HG03066 (cell line): ENCODE results near the gene ETV6.
A peak's percentile ranks its signal among the peaks of the same experiment; 100 is the strongest.

Experiments used
- ATAC-seq: cut with Tn5 transposase; IDR thresholded peaks from one replicate; pipeline ENCODE4 v1.9.1; 2021; ENCODE audit warnings: low read depth; ENCODE audit not compliant: unreplicated experiment

Gene ETV6

DNA sequence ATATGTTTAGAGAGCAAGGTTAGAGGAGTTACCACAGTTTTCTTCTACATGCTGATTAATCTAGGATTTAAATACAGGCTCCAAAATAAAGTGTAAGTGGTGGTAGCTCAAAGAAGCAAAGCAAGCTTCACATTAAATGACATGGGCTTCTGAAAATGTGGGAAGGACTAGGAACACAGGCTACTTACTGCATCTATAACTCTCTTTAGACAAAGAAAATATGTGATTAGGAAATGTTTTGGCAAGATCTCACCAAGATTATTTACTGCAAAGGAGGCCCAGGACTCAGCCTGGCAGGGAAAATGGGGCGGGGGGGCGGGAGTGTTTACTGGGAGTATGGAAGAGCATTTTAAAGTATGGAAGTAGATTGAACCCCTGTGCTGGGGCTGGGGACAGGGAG lies 39.4 kb downstream of the ETV6 start:
- ATAC-seq: no peak

- ATAC-seq: no peak
These were observed 40.2 kb downstream of the ETV6 start for GRCh38 chr12:11689591-11690186.

- no peak for ATAC-seq
These were observed 43.6 kb downstream of the ETV6 start for GRCh38 chr12:11693067-11693466.

- no peak for ATAC-seq
These were observed 44.1 kb downstream of the ETV6 start for GRCh38 chr12:11693601-11694000.

DNA sequence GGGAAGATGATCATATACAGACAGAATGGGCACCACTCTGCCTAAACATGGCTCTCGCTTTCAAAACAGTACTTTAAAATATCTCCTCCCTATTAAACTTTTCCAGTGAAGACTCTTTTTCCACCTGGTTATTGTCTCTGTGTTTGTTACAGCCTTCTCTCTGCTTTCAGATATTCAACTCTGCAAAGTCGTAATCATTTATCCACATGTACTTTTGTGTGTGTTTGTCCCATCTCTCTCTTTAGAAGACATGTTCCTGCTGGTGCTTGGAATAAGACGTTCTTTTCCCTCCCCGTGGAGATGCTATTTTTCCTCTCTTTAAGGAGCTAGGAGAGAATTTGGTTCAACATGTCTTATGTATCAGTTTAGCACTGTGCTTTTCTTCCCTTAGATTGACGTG lies 45.1 kb downstream of the ETV6 start:
- no peak for ATAC-seq

GRCh38 chr12:11695321-11695720 lies 45.8 kb downstream of the ETV6 start:
- no peak for ATAC-seq

GRCh38 chr12:11696084-11696483 lies 46.6 kb downstream of the ETV6 start:
- no peak for ATAC-seq

- ATAC-seq: no peak
These were observed 47.7 kb downstream of the ETV6 start for GRCh38 chr12:11697131-11697530.

DNA sequence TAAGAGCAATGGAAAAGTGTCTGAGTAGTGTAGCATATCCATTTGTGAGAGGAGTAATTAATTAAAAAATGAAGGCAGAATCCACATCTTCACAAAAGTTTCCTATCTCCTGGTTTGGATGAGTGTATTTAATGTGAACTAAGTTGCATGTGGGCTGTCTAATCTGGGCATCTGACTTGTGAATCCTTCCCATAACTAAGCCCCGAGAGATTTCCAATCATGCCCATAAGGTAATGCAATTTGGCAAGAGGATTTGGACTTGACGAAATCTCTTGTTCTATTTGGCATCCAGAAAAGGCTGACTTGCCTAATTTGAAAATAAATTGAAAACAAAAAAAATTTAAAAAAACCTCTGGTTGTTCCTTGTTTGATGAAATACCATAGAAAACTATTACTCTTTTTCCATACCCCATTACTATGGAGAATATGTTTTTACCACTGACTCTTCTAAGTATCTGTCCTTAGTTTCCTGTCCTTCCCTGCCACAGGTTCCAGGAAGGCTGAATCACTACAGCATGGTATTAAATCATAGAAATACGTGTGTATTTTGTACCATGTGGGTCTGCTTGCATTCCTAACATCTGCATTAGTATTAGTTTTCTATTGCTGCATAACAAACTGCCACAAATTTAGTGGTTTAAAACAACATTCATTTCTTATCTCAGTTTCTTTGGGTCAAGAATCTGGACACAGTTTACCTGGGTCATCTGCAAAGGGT lies 48.4 kb downstream of the ETV6 start:
- no peak for ATAC-seq

- no peak for ATAC-seq
These were observed 49.3 kb downstream of the ETV6 start for GRCh38 chr12:11698729-11699128.

- ATAC-seq: no peak
These were observed 52.0 kb downstream of the ETV6 start for GRCh38 chr12:11701433-11701832.

DNA sequence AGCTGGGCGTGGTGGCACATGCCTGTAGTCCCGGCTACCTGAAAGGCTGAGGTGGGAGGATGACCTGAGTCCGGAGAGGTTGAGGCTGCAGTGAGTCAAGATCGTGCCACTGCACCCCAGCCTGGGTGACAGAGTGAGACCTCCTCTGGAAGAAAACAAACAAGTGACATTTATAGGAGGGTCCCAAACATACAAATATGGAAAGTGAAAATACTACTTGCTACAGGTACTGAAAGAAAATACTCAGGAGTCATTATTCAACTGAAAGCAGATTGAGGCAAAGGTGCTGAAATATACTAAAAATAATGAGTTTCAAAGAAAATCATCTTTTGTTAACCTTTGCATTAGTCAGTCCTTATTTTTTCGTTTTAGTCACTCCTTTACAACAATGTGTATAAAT lies 53.5 kb downstream of the ETV6 start:
- ATAC-seq: peak; percentile 55

DNA sequence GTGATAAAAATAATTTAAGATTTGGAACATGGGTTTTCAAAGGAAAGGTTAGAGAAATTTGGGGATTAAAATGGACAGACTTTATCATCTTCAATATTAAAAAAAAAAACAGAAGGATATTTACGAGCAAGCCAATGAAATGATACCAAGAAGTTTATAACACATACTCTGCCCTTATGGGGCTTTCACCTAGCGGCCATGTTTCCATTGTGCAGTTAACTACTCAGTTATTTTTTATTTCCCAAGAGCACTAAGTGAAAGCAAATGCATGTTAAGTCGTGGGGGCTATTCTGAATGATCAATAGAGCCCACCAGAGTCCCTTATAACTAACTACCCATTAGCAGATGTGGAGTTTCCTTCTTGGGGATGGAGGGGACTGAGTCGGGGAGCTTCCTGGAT lies 53.9 kb downstream of the ETV6 start:
- no peak for ATAC-seq

GRCh38 chr12:11704089-11704488 lies 54.6 kb downstream of the ETV6 start:
- ATAC-seq: no peak

GRCh38 chr12:11705010-11705409 lies 55.5 kb downstream of the ETV6 start:
- ATAC-seq: no peak

DNA sequence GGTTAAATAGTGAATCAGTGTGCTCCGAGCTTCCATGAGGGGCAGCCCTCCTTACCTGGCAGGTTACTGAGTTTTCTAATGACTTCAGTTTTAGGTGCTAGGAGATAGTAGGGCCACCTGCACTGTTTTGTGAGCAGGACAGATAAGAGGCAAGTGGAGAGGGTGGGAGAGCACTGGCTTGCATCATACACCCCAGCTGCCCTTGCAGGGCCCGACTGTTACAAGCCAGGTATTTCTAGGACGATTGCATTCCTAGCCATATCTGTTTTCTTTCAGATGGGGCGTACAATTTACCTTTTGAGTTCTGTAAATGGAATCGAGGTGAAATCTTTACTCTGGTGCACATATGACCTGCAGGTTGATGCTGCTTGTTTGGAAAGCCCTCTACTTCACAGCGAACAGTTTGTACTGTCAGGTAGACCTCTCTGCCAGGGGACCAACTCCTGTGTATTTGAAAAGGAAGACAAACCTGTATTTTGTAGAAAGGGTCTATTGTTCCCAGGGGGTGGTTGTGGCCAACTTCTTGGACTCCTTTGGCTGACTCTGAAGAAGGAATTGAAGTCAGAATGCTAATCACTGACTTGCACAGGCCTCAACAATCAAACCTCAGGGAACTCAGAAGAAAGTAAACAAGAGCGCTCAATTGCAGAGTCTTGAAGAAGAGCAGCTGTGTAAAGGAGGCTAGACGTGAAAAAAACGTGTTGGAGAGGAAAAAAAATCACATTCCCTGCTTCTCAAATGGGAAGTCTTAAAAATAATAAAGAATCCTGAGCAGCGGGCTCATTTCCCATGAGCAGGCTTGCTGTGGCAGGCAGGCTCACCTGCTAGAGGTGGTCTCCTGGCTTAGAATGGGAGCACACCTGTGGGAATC lies 57.3 kb downstream of the ETV6 start:
- ATAC-seq: no peak

DNA sequence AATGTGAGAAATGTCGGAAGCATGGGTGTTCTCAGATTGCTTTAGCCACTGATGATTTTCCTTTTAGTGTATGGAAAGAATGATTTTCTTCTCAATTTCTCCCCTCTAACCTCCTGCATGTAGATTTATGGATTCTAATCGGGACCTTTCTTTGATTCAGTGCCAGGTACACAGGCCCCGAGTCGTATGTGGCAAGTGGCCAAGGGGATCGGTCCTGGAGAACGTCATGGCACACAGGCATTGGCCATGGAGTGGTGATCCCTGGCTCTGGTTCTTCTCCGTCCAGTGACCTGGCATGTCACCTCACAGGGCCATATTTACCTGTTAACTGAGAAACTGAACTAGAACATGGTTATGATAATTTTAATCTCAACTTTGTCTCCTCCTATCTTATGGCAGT lies 58.1 kb downstream of the ETV6 start:
- no peak for ATAC-seq

- ATAC-seq: no peak
These were observed 60.0 kb downstream of the ETV6 start for GRCh38 chr12:11709513-11709912.

DNA sequence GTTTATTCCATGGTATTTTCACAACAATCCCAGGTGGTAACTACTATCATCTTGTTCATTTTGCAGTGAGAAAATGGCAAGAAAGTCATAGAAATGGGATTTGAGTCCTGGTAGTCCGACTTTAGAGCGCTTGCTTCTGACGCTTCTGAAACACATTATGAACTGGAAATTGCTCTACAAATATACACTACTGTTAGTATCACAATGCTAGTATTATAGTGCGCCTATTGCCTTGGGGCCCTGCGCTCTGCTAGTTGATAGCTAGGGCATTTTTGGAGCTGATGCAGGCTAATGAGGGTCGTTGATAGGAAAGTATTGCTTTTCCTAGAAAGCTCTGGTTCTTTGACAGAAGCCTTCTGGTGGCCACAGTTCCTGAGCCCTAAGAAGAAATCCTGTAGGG lies 61.0 kb downstream of the ETV6 start:
- ATAC-seq: no peak

DNA sequence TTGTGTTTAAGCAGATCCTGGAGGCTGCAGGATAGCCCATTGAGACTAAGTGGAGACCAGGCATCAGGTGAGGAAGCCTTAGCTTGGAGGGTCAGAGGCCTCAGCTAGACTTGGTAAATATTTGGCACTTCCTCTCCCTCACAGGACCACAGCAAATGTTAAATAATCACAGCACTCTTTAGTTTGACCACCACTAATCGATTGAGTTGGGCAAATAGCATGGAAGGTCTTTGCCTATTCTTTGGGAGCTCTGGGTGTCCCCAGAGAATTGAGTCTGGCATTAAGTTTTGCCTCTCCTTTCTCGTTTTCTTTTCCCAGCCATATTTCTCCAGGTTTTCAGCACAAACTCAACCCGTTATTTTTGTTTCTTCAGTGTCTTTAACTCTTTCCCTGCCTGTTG lies 61.4 kb downstream of the ETV6 start:
- ATAC-seq: no peak

GRCh38 chr12:11711651-11712327 lies 62.3 kb downstream of the ETV6 start:
- ATAC-seq: no peak
